Upper lobe of left lung (tissue), 6 donors: ENCODE results near the gene R3HDM2. TPM values are rescaled to one million over a fixed set of nuclear protein-coding genes. Genes with fewer than 3 reads are reported as not detected.
A peak's percentile ranks its signal among the peaks of the same experiment; 100 is the strongest.

Experiments
- ATAC-seq, 2 donors: fragments of 200-7000 bp; cut with Tn5 transposase; one replicate each; pipeline ENCODE4 v1.9.1; 2022; ENCODE audit warnings: mild to moderate bottlenecking in 2 of 2, moderate library complexity in 2 of 2; ENCODE audit not compliant: low FRiP score in 2 of 2
- DNase-seq, 2 donors: peaks; one replicate each; pipeline ENCODE4 v3.0.0-alpha.2; 2019 to 2020
- H3K27ac ChIP-seq, 4 donors: fragments of 200-600 bp; sonication (generic); one replicate each; pipeline ENCODE4 v1.5.1; 2016 to 2019
- H3K27me3 ChIP-seq, 4 donors: fragments of 200-600 bp; sonication (generic); one replicate each; pipeline ENCODE4 v1.5.1; 2017 to 2019
- H3K36me3 ChIP-seq, 4 donors: fragments of 200-600 bp; sonication (generic); one replicate each; pipeline ENCODE4 v1.5.1; 2016 to 2019
- H3K4me1 ChIP-seq, 4 donors: fragments of 200-600 bp; sonication (generic); one replicate each; pipeline ENCODE4 v1.5.1; 2018 to 2019
- H3K4me3 ChIP-seq, 4 donors: fragments of 200-600 bp; sonication (generic); one replicate each; pipeline ENCODE4 v1.5.1; 2017 to 2019; ENCODE audit warnings: mild to moderate bottlenecking in 2 of 4, moderate library complexity in 1 of 4
- H3K9me3 ChIP-seq, 4 donors: fragments of 200-600 bp; sonication (generic); one replicate each; pipeline ENCODE4 v1.5.1; 2018 to 2019
- EP300 ChIP-seq, 4 donors: sonication (generic); formaldehyde crosslinking; IDR thresholded peaks; one replicate each; pipeline ENCODE4 v1.5.1; 2017; ENCODE audit warnings: antibody characterized with exemption in 4 of 4, control low read depth in 2 of 4
- POLR2A ChIP-seq, 4 donors: fragments of 450-650 bp; IDR thresholded peaks; one replicate each; pipeline ENCODE4 v1.5.1; 2016 to 2017; ENCODE audit warnings: antibody characterized with exemption in 4 of 4, mild to moderate bottlenecking in 2 of 4
- POLR2AphosphoS5 ChIP-seq, 2 donors: sonication (generic); formaldehyde crosslinking; IDR thresholded peaks; one replicate each; pipeline ENCODE4 v1.5.1; 2017; ENCODE audit warnings: antibody characterized with exemption in 2 of 2
- WGBS, 2 donors: methylation state at CpG; one replicate each; pipeline ENCODE4 v1.1.5; 2017 to 2018; 5-methylcytosine and 5-hydroxymethylcytosine counted together
- total RNA-seq, 6 donors: library from RNA; depleted of rRNA in 4 of 6; stranded (reverse); fragments of >200 nt in 4 of 6; gene quantifications; one replicate each; pipeline versions ENCODE4 v1.1.0 to v1.2.1, GENCODE V29; 2016 to 2021
- TF ChIP-seq, protein P1 (sequence below), 6 experiments: fragments of 450-650 bp in 4 of 6; fragments of 200-600 bp in 2 of 6; sonication (generic) in 2 of 6; IDR thresholded peaks; one replicate each; pipeline ENCODE4 v1.5.1; 2016 to 2019; ENCODE audit warnings: antibody characterized with exemption in 6 of 6
- donor health status: DM: no; HTN: no; CAD: no; lungs with moderate emphysema.
- donor health status: DM: no; HTN: yes; CAD: no; lungs with severe emphysema.

Gene R3HDM2
- total RNA-seq, 6 donors from 2014 or later = 39.2 to 94.3 (median 59.2) TPM

DNA sequence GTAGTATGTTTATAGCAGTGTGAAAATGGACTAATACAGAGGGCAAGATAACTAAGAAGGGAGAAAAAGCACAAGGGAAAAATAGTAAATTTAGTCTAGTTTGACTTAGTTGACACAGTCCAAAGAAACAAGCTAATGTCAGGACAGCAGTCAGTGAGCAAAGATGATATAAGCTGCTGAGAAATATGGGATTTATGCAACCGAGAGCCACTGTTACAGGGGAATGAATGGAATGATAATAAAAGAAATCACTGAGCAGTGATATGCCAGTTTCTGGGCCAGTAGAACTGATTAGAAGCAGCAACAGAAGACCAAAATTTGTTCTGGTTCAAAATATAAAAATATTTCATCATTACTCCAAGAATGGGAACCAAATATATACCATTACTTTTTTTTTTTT is 60.1 kb downstream of the R3HDM2 start:
- H3K4me1 ChIP-seq = peaks cover 6 to 16% (median 9%) of the 10 kb centered on the region in 4 donors
- no peaks in the 10 kb centered on the region for H3K9me3 ChIP-seq
- H3K27me3 ChIP-seq = no peaks in the 10 kb centered on the region
- ATAC-seq = no peak
- DNase-seq = no peak
- no peak overlapping the region for H3K4me3 ChIP-seq
- TF ChIP-seq POLR2A (IDR thresholded peaks at IDR 0.05) (no peak), POLR2AphosphoS5 (IDR thresholded peaks at IDR 0.05) (no peak), EP300 (IDR thresholded peaks at IDR 0.05) (no peak)
- TF ChIP-seq, protein P1, sequence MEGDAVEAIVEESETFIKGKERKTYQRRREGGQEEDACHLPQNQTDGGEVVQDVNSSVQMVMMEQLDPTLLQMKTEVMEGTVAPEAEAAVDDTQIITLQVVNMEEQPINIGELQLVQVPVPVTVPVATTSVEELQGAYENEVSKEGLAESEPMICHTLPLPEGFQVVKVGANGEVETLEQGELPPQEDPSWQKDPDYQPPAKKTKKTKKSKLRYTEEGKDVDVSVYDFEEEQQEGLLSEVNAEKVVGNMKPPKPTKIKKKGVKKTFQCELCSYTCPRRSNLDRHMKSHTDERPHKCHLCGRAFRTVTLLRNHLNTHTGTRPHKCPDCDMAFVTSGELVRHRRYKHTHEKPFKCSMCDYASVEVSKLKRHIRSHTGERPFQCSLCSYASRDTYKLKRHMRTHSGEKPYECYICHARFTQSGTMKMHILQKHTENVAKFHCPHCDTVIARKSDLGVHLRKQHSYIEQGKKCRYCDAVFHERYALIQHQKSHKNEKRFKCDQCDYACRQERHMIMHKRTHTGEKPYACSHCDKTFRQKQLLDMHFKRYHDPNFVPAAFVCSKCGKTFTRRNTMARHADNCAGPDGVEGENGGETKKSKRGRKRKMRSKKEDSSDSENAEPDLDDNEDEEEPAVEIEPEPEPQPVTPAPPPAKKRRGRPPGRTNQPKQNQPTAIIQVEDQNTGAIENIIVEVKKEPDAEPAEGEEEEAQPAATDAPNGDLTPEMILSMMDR (IDR thresholded peaks at IDR 0.05) = no peak
- no peaks in the 10 kb centered on the region for H3K36me3 ChIP-seq
- WGBS, 2 donors = 71 to 74% methylated on average over 1 of the region's 1 CpG
- H3K27ac ChIP-seq = no peak overlapping the region

DNA sequence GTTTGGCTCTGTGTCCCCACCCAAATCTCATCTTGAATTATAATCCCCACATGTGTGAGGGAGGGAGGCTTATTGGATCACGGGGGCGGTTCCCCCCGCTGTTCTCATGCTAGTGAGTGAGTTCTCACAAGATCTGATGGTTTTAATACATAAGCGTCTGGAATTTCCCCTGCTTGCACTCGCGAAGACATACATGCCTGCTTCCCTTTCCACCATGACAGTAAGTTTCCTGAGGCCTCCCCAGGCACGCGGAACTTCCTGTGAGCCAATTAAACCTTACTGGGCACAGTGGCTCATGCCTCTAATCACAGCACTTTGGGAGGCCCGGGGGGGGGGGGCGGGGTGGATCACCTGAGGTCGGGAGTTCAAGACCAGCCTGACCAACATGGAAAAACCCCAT is 60.8 kb downstream of the R3HDM2 start:
- TF ChIP-seq POLR2A (IDR thresholded peaks at IDR 0.05) = no peak
- TF ChIP-seq EP300 (IDR thresholded peaks at IDR 0.05) = no peak
- TF ChIP-seq, protein P1 (IDR thresholded peaks at IDR 0.05) = no peak
- TF ChIP-seq POLR2AphosphoS5 (IDR thresholded peaks at IDR 0.05) = no peak
- DNase-seq (no peak), ATAC-seq (no peak)
- 90 to 93% methylated on average over 10 to 11 of the region's 11 CpGs for WGBS, 2 donors
- Histone ChIP-seq H3K9me3 (no peaks in the 10 kb centered on the region), H3K4me1 (peaks cover 6 to 16% (median 9%) of the 10 kb centered on the region in 4 donors), H3K4me3 (no peak overlapping the region), H3K27me3 (no peaks in the 10 kb centered on the region), H3K27ac (no peak overlapping the region), H3K36me3 (no peaks in the 10 kb centered on the region)

DNA sequence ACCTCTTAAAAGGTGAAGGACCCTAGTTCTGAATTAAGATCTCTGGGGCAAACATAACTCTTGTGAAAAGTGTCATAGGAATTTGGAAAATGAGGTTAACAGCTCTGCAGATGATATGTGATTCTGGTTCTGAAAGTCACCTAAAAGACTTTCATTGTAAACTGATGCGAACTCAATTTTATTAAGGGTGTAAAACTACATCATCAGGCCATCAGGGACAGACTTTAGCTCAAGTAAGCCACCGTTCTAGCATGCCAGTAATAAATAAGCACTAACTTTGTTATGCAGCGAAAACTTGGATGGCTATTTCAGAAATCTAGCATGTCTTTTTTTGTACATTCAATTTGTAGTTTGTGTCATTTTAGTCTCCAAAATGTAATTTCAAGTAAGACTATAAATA is 61.6 kb downstream of the R3HDM2 start:
- TF ChIP-seq, protein P1 (IDR thresholded peaks at IDR 0.05) = no peak
- TF ChIP-seq EP300 (IDR thresholded peaks at IDR 0.05) (no peak), POLR2A (IDR thresholded peaks at IDR 0.05) (no peak), POLR2AphosphoS5 (IDR thresholded peaks at IDR 0.05) (no peak)
- H3K4me1 ChIP-seq = peaks cover 6 to 16% (median 9%) of the 10 kb centered on the region in 4 donors
- no peak overlapping the region for H3K27ac ChIP-seq
- 83 to 86% methylated on average over 3 of the region's 3 CpGs for WGBS, 2 donors
- H3K4me3 ChIP-seq = no peak overlapping the region
- H3K9me3 ChIP-seq = no peaks in the 10 kb centered on the region
- no peak for ATAC-seq
- DNase-seq = no peak
- H3K36me3 ChIP-seq = no peaks in the 10 kb centered on the region
- no peaks in the 10 kb centered on the region for H3K27me3 ChIP-seq

DNA sequence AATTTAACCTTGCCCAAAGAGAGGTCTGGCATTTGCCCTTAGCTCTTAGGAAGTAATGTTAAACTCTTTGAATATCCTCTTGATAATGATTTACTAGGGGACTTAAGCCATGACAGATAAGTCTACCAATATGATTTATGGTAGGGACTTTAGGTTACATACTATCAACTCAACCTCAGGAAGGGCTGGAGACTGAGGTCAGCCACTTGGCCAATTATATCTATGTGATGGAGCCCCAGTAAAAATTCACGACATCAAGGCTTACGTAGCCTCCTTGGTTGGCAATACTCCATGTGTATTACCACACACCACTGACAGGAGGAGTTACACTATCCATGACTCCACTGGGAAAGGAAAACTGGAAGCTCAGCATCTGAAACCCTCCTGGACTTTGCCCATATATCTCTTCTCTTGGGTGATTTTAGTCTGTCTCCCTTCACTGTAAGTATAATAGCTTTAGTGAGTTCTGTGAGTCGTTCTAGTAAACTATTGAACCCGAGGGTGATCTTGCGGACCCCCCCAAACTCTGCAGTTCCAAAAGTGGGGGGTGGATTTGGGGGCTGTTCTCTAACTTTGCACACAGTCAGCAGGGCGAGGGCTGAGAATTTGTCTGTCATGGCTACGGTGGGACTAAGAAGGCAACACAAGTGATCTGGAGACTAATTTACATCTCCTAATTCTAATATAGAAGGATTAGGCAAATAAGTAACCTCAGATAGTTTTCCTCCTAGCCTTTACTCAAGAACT is 62.3 kb downstream of the R3HDM2 start:
- Histone ChIP-seq H3K9me3 (no peaks in the 10 kb centered on the region), H3K27ac (no peak overlapping the region), H3K27me3 (no peaks in the 10 kb centered on the region), H3K4me3 (no peak overlapping the region), H3K4me1 (peaks cover 6 to 16% (median 9%) of the 10 kb centered on the region in 4 donors), H3K36me3 (no peaks in the 10 kb centered on the region)
- TF ChIP-seq, protein P1 (IDR thresholded peaks at IDR 0.05) = peak in 1 of 6 experiments; percentile 5
- TF ChIP-seq POLR2A (IDR thresholded peaks at IDR 0.05) = no peak
- ATAC-seq (peak; percentile 26 to 61), DNase-seq (no peak)
- WGBS, 2 donors = 67 to 77% methylated on average over 7 of the region's 7 CpGs

DNA sequence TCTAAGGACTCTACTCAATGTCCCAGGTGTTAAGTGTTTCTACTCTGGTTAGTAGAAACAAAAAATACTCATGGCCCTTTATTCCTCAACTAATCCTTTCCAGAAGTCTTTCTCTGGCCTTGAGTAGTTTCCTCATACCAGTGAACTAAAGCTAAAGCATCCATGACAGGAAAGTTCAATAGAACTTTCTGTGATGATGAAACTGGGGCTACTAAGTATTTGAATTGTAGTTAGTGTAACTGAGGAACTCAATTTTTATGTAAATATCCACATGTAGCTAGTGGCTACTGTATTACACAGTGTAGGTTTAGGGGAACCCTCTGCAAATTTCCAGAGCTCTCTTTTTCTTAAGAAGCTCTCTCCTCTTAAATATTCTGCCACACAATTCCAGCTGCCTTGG is 63.7 kb downstream of the R3HDM2 start:
- TF ChIP-seq, protein P1 (IDR thresholded peaks at IDR 0.05) = no peak
- TF ChIP-seq EP300 (IDR thresholded peaks at IDR 0.05) = no peak
- no peak for TF ChIP-seq POLR2A (IDR thresholded peaks at IDR 0.05)
- TF ChIP-seq POLR2AphosphoS5 (IDR thresholded peaks at IDR 0.05) = no peak
- Histone ChIP-seq H3K9me3 (no peaks in the 10 kb centered on the region), H3K27ac (no peak overlapping the region), H3K4me1 (peaks cover 6 to 16% (median 9%) of the 10 kb centered on the region in 4 donors), H3K4me3 (no peak overlapping the region), H3K27me3 (no peaks in the 10 kb centered on the region), H3K36me3 (no peaks in the 10 kb centered on the region)
- ATAC-seq = no peak
- no peak for DNase-seq
